Neural progenitor cell (in vitro differentiated cells): ENCODE results near the gene GRK6. TPM values are rescaled to one million over a fixed set of nuclear protein-coding genes. Genes with fewer than 3 reads are reported as not detected.

Experiments
- DNase-seq: peaks from one replicate; pipeline ENCODE4 v3.0.0-alpha.2; 2016; ENCODE audit warnings: low spot score
- H2AFZ ChIP-seq: fragments of 200-600 bp; sonication (generic); replicated peaks from 2 replicates; pipeline ENCODE4 v1.6.1; 2016; ENCODE audit warnings: antibody characterized with exemption
- H3F3A ChIP-seq: fragments of 200-600 bp; sonication (generic); 2 replicates; pipeline ENCODE4 v1.6.1; 2016; ENCODE audit warnings: antibody characterized with exemption, low read depth
- H3K27ac ChIP-seq: fragments of 200-600 bp; sonication (generic); 2 replicates; pipeline ENCODE4 v1.5.1; 2016; ENCODE audit warnings: mild to moderate bottlenecking
- H3K27me3 ChIP-seq: fragments of 200-600 bp; sonication (generic); 2 replicates; pipeline ENCODE4 v1.6.1; 2016; ENCODE audit warnings: mild to moderate bottlenecking, moderate library complexity
- H3K36me3 ChIP-seq: fragments of 200-600 bp; sonication (generic); 2 replicates; pipeline ENCODE4 v1.5.1; 2016
- H3K4me1 ChIP-seq: fragments of 200-600 bp; sonication (generic); 2 replicates; pipeline ENCODE4 v1.6.1; 2016; ENCODE audit warnings: mixed run types
- H3K4me2 ChIP-seq: fragments of 200-600 bp; sonication (generic); 2 replicates; pipeline ENCODE4 v1.6.1; 2016
- H3K4me3 ChIP-seq: fragments of 200-600 bp; sonication (generic); 2 replicates; pipeline ENCODE4 v1.5.1; 2016
- H3K79me2 ChIP-seq: fragments of 200-600 bp; sonication (generic); 2 replicates; pipeline ENCODE4 v1.6.1; 2016; ENCODE audit warnings: low read depth
- H3K9ac ChIP-seq: fragments of 200-600 bp; sonication (generic); 2 replicates; pipeline ENCODE4 v1.6.1; 2016
- H3K9me3 ChIP-seq: fragments of 200-600 bp; sonication (generic); 2 replicates; pipeline ENCODE4 v1.5.1; 2016; ENCODE audit warnings: low read depth
- H4K20me1 ChIP-seq: fragments of 200-600 bp; sonication (generic); 2 replicates; pipeline ENCODE4 v1.6.1; 2016; ENCODE audit warnings: low read depth
- H3K27ac Mint-ChIP-seq: 3 replicates; pipeline ENCODE4 v1.8.0; 2021; ENCODE audit warnings: mixed read lengths
- H3K27me3 Mint-ChIP-seq: 2 replicates; pipeline ENCODE4 v1.8.0; 2022; ENCODE audit warnings: low read depth, mild to moderate bottlenecking, inconsistent platforms, moderate library complexity, mixed read lengths; ENCODE audit not compliant: insufficient read depth
- H3K36me3 Mint-ChIP-seq: 3 replicates; pipeline ENCODE4 v1.8.0; 2021; ENCODE audit warnings: mixed read lengths
- H3K4me1 Mint-ChIP-seq: 3 replicates; pipeline ENCODE4 v1.8.0; 2021; ENCODE audit warnings: mixed read lengths
- H3K4me3 Mint-ChIP-seq: 3 replicates; pipeline ENCODE4 v1.8.0; 2021; ENCODE audit warnings: mild to moderate bottlenecking, moderate library complexity, mixed read lengths
- H3K9me3 Mint-ChIP-seq: 3 replicates; pipeline ENCODE4 v1.8.0; 2020; ENCODE audit warnings: mixed read lengths
- EZH2 ChIP-seq: fragments of 200-600 bp; sonication (generic); IDR thresholded peaks from 2 replicates; pipeline ENCODE4 v1.6.1; 2017; ENCODE audit warnings: antibody characterized with exemption, mild to moderate bottlenecking, moderate library complexity
- EZH2phosphoT487 ChIP-seq: fragments of 200-600 bp; sonication (generic); IDR thresholded peaks from 2 replicates; pipeline ENCODE4 v1.6.1; 2017; ENCODE audit warnings: antibody characterized with exemption
- total RNA-seq: library from RNA; depleted of rRNA; stranded (reverse); fragments of >200 nt; gene quantifications from 2 replicates; pipeline ENCODE4 v1.2.3, GENCODE V29; 2015; ENCODE audit warnings: low replicate concordance
- TF ChIP-seq, protein P1 (sequence below): fragments of 200-600 bp; sonication (generic); IDR thresholded peaks from 2 replicates; pipeline ENCODE4 v1.5.1; 2017; ENCODE audit warnings: antibody characterized with exemption, mild to moderate bottlenecking

Gene GRK6
- total RNA-seq, 1 donor from 2014 or later = 24.0 TPM

DNA sequence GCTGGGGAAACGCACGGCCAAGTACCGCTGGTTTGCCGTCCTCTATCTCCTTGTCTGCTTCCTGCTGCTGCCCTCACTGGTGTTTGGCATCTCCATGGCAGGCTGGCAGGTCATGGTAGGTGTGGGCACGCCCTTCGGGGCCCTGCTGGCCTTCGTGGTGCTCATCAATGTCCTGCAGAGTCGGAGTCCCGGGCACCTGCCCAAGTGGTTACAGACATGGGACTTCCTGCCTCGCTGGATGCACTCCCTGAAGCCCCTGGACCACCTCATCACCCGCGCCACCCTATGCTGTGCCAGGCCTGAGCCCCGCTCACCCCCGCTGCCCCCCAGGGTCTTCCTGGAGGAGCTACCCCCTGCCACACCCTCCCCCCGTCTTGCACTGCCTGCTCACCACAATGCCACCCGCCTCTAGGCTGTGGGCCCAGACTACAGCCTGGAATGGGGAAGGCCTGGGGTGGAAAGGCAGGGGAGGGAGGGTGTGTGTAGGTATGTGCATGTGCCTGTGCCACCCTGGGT, 28.5 kb upstream of the GRK6 start:
- peaks cover 15% of the 10 kb centered on the region for H3F3A ChIP-seq
- no peak overlapping the region for H3K9ac ChIP-seq
- no peak overlapping the region for H3K27ac ChIP-seq
- Mint-ChIP-seq H3K9me3 (no peaks in the 10 kb centered on the region), H3K36me3 (no peaks in the 10 kb centered on the region), H3K4me3 (no peak overlapping the region), H3K4me1 (peaks cover 8% of the 10 kb centered on the region), H3K27me3 (peaks cover 23% of the 10 kb centered on the region), H3K27ac (no peak overlapping the region)
- H3K4me1 ChIP-seq = peaks cover 4% of the 10 kb centered on the region
- DNase-seq = no peak
- TF ChIP-seq EZH2 (no peak), EZH2phosphoT487 (no peak)
- TF ChIP-seq, protein P1, sequence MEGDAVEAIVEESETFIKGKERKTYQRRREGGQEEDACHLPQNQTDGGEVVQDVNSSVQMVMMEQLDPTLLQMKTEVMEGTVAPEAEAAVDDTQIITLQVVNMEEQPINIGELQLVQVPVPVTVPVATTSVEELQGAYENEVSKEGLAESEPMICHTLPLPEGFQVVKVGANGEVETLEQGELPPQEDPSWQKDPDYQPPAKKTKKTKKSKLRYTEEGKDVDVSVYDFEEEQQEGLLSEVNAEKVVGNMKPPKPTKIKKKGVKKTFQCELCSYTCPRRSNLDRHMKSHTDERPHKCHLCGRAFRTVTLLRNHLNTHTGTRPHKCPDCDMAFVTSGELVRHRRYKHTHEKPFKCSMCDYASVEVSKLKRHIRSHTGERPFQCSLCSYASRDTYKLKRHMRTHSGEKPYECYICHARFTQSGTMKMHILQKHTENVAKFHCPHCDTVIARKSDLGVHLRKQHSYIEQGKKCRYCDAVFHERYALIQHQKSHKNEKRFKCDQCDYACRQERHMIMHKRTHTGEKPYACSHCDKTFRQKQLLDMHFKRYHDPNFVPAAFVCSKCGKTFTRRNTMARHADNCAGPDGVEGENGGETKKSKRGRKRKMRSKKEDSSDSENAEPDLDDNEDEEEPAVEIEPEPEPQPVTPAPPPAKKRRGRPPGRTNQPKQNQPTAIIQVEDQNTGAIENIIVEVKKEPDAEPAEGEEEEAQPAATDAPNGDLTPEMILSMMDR = no peak
- no peaks in the 10 kb centered on the region for H3K9me3 ChIP-seq
- no peak overlapping the region for H3K4me3 ChIP-seq
- H3K79me2 ChIP-seq = no peaks in the 10 kb centered on the region
- H4K20me1 ChIP-seq = no peaks in the 10 kb centered on the region
- no peaks in the 10 kb centered on the region for H3K36me3 ChIP-seq
- no peak overlapping the region for H2AFZ ChIP-seq
- H3K4me2 ChIP-seq = no peak overlapping the region
- H3K27me3 ChIP-seq = peaks cover 35% of the 10 kb centered on the region

GRCh38 chr5:177399997-177400868, 26.2 kb upstream of the GRK6 start, which contains the start of gene PFN3:
PFN3 (minus strand) TSS chr5:177400661; CDS start chr5:177400576, 85 bp downstream.
- H3K4me3 ChIP-seq = no peak within 1 kb of the TSS
- H3K27me3 Mint-ChIP-seq = peaks cover 40% of the 10 kb centered on the region
- no peak within 1 kb of the TSS for H3K27ac Mint-ChIP-seq
- H4K20me1 ChIP-seq = no peaks in the 10 kb centered on the region
- peaks cover 19% of the 10 kb centered on the region for H3F3A ChIP-seq
- H3K9me3 Mint-ChIP-seq = no peaks in the 10 kb centered on the region
- DNase-seq = no peak
- peaks cover 58% of the 10 kb centered on the region for H3K27me3 ChIP-seq
- no peak within 1 kb of the TSS for H2AFZ ChIP-seq
- no peaks in the 10 kb centered on the region for H3K9me3 ChIP-seq
- no peaks in the 10 kb centered on the region for H3K79me2 ChIP-seq
- no peak within 1 kb of the TSS for H3K4me2 ChIP-seq
- no peaks in the 10 kb centered on the region for H3K36me3 Mint-ChIP-seq
- H3K27ac ChIP-seq = no peak within 1 kb of the TSS
- peak within 1 kb of the TSS; percentile 10 for H3K4me3 Mint-ChIP-seq
- peaks cover 15% of the 10 kb centered on the region for H3K4me1 ChIP-seq
- no peaks in the 10 kb centered on the region for H3K36me3 ChIP-seq
- no peak within 1 kb of the TSS for H3K9ac ChIP-seq
- TF ChIP-seq EZH2 (no peak), EZH2phosphoT487 (no peak)
- TF ChIP-seq, protein P1 = no peak
- H3K4me1 Mint-ChIP-seq = peaks cover 10% of the 10 kb centered on the region

DNA sequence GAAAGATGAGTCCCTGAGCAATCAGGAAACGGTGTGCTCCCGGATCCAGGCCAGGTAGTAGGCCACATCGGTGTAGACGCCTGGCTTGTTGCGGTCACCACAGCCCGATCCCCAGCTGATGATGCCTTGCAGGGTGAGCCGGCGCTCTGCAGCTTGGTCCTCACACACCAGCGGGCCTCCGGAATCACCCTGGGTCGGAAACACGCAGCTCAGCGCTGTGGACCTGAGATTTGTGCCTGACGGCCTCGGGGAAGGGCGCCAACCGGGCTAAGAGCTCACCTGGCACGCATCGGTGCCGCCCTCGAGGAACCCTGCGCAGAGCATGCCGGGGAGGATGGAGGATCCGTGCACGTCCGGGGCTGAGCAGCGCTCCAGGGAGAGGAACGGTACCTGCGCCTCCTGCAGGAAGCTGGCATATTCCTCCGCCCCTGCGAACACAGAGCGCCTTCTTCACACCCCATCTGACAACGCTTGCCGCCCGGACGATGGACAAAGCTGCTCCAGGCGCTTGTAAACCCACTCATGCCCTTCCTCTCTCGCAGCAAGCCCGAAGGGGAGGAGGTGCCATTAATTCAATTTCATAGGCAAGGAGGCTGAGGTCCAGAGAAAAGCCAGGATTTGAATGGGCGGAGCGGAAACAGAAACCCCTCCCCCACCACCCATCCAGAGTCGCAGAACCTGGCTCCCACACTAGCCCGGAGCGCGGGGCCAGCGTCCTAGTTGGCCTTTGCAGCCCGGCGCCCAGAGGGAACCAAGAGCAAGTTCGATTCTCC, 24.0 kb upstream of the GRK6 start:
- peak; percentile 88 for DNase-seq
- Histone ChIP-seq H3K79me2 (no peaks in the 10 kb centered on the region), H4K20me1 (no peaks in the 10 kb centered on the region), H3K36me3 (no peaks in the 10 kb centered on the region), H3K4me3 (peak overlapping the region; percentile 49), H3K9me3 (no peaks in the 10 kb centered on the region), H3K9ac (no peak overlapping the region), H3K4me1 (peaks cover 15% of the 10 kb centered on the region), H3K4me2 (peak overlapping the region; percentile 96), H3K27ac (no peak overlapping the region), H3K27me3 (peaks cover 75% of the 10 kb centered on the region), H2AFZ (peak overlapping the region; percentile 90), H3F3A (peaks cover 28% of the 10 kb centered on the region)
- H3K36me3 Mint-ChIP-seq = no peaks in the 10 kb centered on the region
- peaks cover 10% of the 10 kb centered on the region for H3K4me1 Mint-ChIP-seq
- H3K27ac Mint-ChIP-seq = no peak overlapping the region
- H3K4me3 Mint-ChIP-seq = peak overlapping the region; percentile 86
- TF ChIP-seq EZH2 (peak; percentile 3), EZH2phosphoT487 (no peak)
- TF ChIP-seq, protein P1 = peak; percentile 65
- H3K27me3 Mint-ChIP-seq = peaks cover 46% of the 10 kb centered on the region
- H3K9me3 Mint-ChIP-seq = no peaks in the 10 kb centered on the region
